Body of pancreas (tissue), 4 donors: ENCODE results near the gene SPATS1. TPM values are rescaled to one million over a fixed set of nuclear protein-coding genes. Genes with fewer than 3 reads are reported as not detected.

ENCODE experiments used
- ATAC-seq: fragments of 150-250 bp; one replicate; pipeline ENCODE4 v1.9.1; 2016
- DNase-seq, 4 donors: peaks; one replicate each; pipeline ENCODE4 v3.0.0-alpha.2; 2019
- H3K27ac ChIP-seq, 4 donors: fragments of 200-600 bp; sonication (generic); 1 replicate in 3 of 4; 2 replicates in 1 of 4; pipeline versions ENCODE4 v1.5.1 to v1.6.1; 2016 to 2019; ENCODE audit warnings: mild to moderate bottlenecking in 1 of 4, mixed read lengths in 1 of 4, moderate library complexity in 1 of 4
- H3K27me3 ChIP-seq, 2 donors: fragments of 200-600 bp; sonication (generic); one replicate each; pipeline ENCODE4 v1.6.0; 2016; ENCODE audit warnings: mild to moderate bottlenecking in 1 of 2
- H3K36me3 ChIP-seq, 2 donors: fragments of 200-600 bp; sonication (generic); replicated peaks in 1 of 2; 2 replicates each; pipeline ENCODE4 v1.5.1; 2016; ENCODE audit warnings: low read depth in 2 of 2; ENCODE audit not compliant: insufficient read depth in 1 of 2
- H3K4me1 ChIP-seq: fragments of 200-600 bp; sonication (generic); one replicate; pipeline ENCODE4 v1.6.0; 2016
- H3K4me3 ChIP-seq, 2 donors: fragments of 200-600 bp; sonication (generic); 1 replicate in 1 of 2; 2 replicates in 1 of 2; pipeline ENCODE4 v1.5.1; 2016 to 2019
- H3K9me3 ChIP-seq, 3 donors: fragments of 200-600 bp; sonication (generic); 1 replicate in 2 of 3; 2 replicates in 1 of 3; pipeline ENCODE4 v1.5.1; 2016
- CTCF ChIP-seq, 7 experiments: fragments of 450-650 bp in 4 of 7; fragments of 200-600 bp in 3 of 7; sonication (generic) in 3 of 7; IDR thresholded peaks; one replicate each; pipeline ENCODE4 v1.5.1; 2016 to 2019; ENCODE audit warnings: antibody characterized with exemption in 7 of 7
- POLR2A ChIP-seq, 3 donors: fragments of 450-650 bp; IDR thresholded peaks; one replicate each; pipeline ENCODE4 v1.6.1; 2016; ENCODE audit warnings: antibody characterized with exemption in 3 of 3, mild to moderate bottlenecking in 2 of 3
- WGBS, 2 donors: methylation state at CpG; one replicate each; pipeline ENCODE4 v1.1.5; 2017; 5-methylcytosine and 5-hydroxymethylcytosine counted together
- intact Hi-C: fragments of 100-400 bp; cut with DNase I; formaldehyde crosslinking; loops from one replicate; pipeline ENCODE4 v1.15.1; 2023
- total RNA-seq, 2 donors: library from RNA; depleted of rRNA; stranded (reverse); fragments of >200 nt; gene quantifications; one replicate each; pipeline ENCODE4 v1.1.0, GENCODE V29; 2016

The SPATS1 gene
- total RNA-seq, 2 donors from 2014 or later, result not detected

- TF ChIP-seq POLR2A (IDR thresholded peaks at IDR 0.05), result no peak
- TF ChIP-seq CTCF (IDR thresholded peaks at IDR 0.05), result no peak
- ATAC-seq, result no peak
- Histone ChIP-seq H3K4me3 (no peak overlapping the region), H3K27me3 (no peaks in the 10 kb centered on the region), H3K9me3 (no peaks in the 10 kb centered on the region), H3K4me1 (no peaks in the 10 kb centered on the region), H3K36me3 (peaks cover 26% of the 10 kb centered on the region in 2 donors), H3K27ac (no peak overlapping the region)
- DNase-seq, result no peak
- intact Hi-C loops, result no loop called here
- WGBS, 2 donors, result 95 to 97% methylated on average over 5 of the region's 5 CpGs
These were observed 37.2 kb upstream of the SPATS1 start for GRCh38 chr6:44305200-44305725.

GRCh38 chr6:44306710-44307109, 35.7 kb upstream of the SPATS1 start:
- Histone ChIP-seq H3K27me3 (no peaks in the 10 kb centered on the region), H3K27ac (no peak overlapping the region), H3K4me3 (no peak overlapping the region), H3K36me3 (peaks cover 26% of the 10 kb centered on the region in 2 donors), H3K4me1 (peaks cover 1% of the 10 kb centered on the region), H3K9me3 (no peaks in the 10 kb centered on the region)
- 82 to 86% methylated on average over 3 to 8 of the region's 8 CpGs for WGBS, 2 donors
- intact Hi-C loops, result no loop called here
- TF ChIP-seq POLR2A (IDR thresholded peaks at IDR 0.05), result no peak
- TF ChIP-seq CTCF (IDR thresholded peaks at IDR 0.05), result no peak
- no peak for DNase-seq
- no peak for ATAC-seq

- Histone ChIP-seq H3K4me3 (no peak overlapping the region), H3K36me3 (peaks cover 22 to 26% of the 10 kb centered on the region in 2 donors), H3K9me3 (no peaks in the 10 kb centered on the region), H3K27ac (no peak overlapping the region), H3K4me1 (peaks cover 6% of the 10 kb centered on the region), H3K27me3 (no peaks in the 10 kb centered on the region)
- 87 to 94% methylated on average over 2 to 4 of the region's 10 CpGs for WGBS, 2 donors
- no peak for DNase-seq
- ATAC-seq, result no peak
- TF ChIP-seq CTCF (IDR thresholded peaks at IDR 0.05) (no peak), POLR2A (IDR thresholded peaks at IDR 0.05) (no peak)
- intact Hi-C loops, result no loop called here
These were observed 35.2 kb upstream of the SPATS1 start for GRCh38 chr6:44307217-44307616.

GRCh38 chr6:44309092-44309491, 33.4 kb upstream of the SPATS1 start:
- Histone ChIP-seq H3K9me3 (no peaks in the 10 kb centered on the region), H3K36me3 (peaks cover 17 to 22% of the 10 kb centered on the region in 2 donors), H3K27ac (no peak overlapping the region), H3K27me3 (no peaks in the 10 kb centered on the region), H3K4me1 (peaks cover 10% of the 10 kb centered on the region), H3K4me3 (no peak overlapping the region)
- WGBS, 2 donors, result 87% methylated on average over 2 of the region's 2 CpGs; no CpG with 5 or more reads in 1 of the 2 donors
- intact Hi-C loops, result no loop called here
- TF ChIP-seq CTCF (IDR thresholded peaks at IDR 0.05), result no peak
- no peak for TF ChIP-seq POLR2A (IDR thresholded peaks at IDR 0.05)
- ATAC-seq (no peak), DNase-seq (no peak)

GRCh38 chr6:44309631-44310030, 32.8 kb upstream of the SPATS1 start:
- Histone ChIP-seq H3K27me3 (no peaks in the 10 kb centered on the region), H3K36me3 (peaks cover 17 to 22% of the 10 kb centered on the region in 2 donors), H3K4me1 (peaks cover 10% of the 10 kb centered on the region), H3K4me3 (no peak overlapping the region), H3K27ac (no peak overlapping the region), H3K9me3 (no peaks in the 10 kb centered on the region)
- ATAC-seq, result no peak
- intact Hi-C loops, result no loop called here
- no peak for TF ChIP-seq CTCF (IDR thresholded peaks at IDR 0.05)
- no peak for TF ChIP-seq POLR2A (IDR thresholded peaks at IDR 0.05)
- DNase-seq, result no peak
